PC-3 (cell line): Measurements from ENCODE around the gene DSG2.

Experiments
- CTCF ChIP-seq: fragments of 300-600 bp; sonication (generic); conservative IDR thresholded peaks from 2 replicates; pipeline ENCODE4 v1.5.1; 2017; ENCODE audit warnings: antibody characterized with exemption, low read depth, mild to moderate bottlenecking, low read length
- EZH2 ChIP-seq: fragments of 300-600 bp; sonication (generic); IDR thresholded peaks from one replicate; pipeline ENCODE4 v1.6.1; 2017; ENCODE audit warnings: antibody characterized with exemption, mild to moderate bottlenecking, low read length; ENCODE audit not compliant: unreplicated experiment
- EZH2phosphoT487 ChIP-seq: fragments of 300-600 bp; sonication (generic); IDR thresholded peaks from 2 replicates; pipeline ENCODE4 v1.6.1; 2018; ENCODE audit warnings: mild to moderate bottlenecking, antibody characterized with exemption, low read length, borderline replicate concordance

GRCh38 chr18:31486165-31486564 lies 11.8 kb upstream of the DSG2 start:
- TF ChIP-seq CTCF (no peak), EZH2phosphoT487 (no peak), EZH2 (no peak)
